ENCODE results near the gene PDXK.

Gene PDXK

GRCh38 chr21:43783098-43783700, 64.3 kb downstream of the PDXK start:
- DNase-seq: no peak

GRCh38 chr21:43785134-43785533, 66.2 kb downstream of the PDXK start:
- DNase-seq: no peak

- DNase-seq: no peak
These were observed 67.4 kb downstream of the PDXK start for GRCh38 chr21:43786300-43786806.

GRCh38 chr21:43786807-43787440, 68.0 kb downstream of the PDXK start:
- DNase-seq: no peak

GRCh38 chr21:43789276-43790009, 70.5 kb downstream of the PDXK start, which contains the start of gene RRP1:
Gene RRP1 (plus strand): TSS chr21:43789577. CDS start chr21:43789630, 53 bp downstream.
- DNase-seq: peak; percentile 59

GRCh38 chr21:43790010-43790524, 71.1 kb downstream of the PDXK start:
- no peak for DNase-seq

GRCh38 chr21:43792406-43792805, 73.5 kb downstream of the PDXK start:
- no peak for DNase-seq

- DNase-seq: no peak
These were observed 74.3 kb downstream of the PDXK start for GRCh38 chr21:43793243-43793642.

GRCh38 chr21:43794311-43794710, 75.4 kb downstream of the PDXK start:
- DNase-seq: no peak

GRCh38 chr21:43794857-43795256, 75.9 kb downstream of the PDXK start:
- no peak for DNase-seq

- DNase-seq: no peak
These were observed 78.5 kb downstream of the PDXK start for GRCh38 chr21:43797415-43797814.

- no peak for DNase-seq
These were observed 79.2 kb downstream of the PDXK start for GRCh38 chr21:43797925-43798715.

GRCh38 chr21:43799301-43799840, 80.4 kb downstream of the PDXK start:
- DNase-seq: no peak

- DNase-seq: no peak
These were observed 81.2 kb downstream of the PDXK start for GRCh38 chr21:43800124-43800523.

GRCh38 chr21:43800566-43800965, 81.6 kb downstream of the PDXK start:
- no peak for DNase-seq

- no peak for DNase-seq
These were observed 82.3 kb downstream of the PDXK start for GRCh38 chr21:43801006-43801783.

GRCh38 chr21:43802713-43803313, 83.9 kb downstream of the PDXK start:
- DNase-seq: no peak

- no peak for DNase-seq
These were observed 84.8 kb downstream of the PDXK start for GRCh38 chr21:43803558-43804300.

- no peak for DNase-seq
These were observed 86.4 kb downstream of the PDXK start for GRCh38 chr21:43805275-43805800.

- no peak for DNase-seq
These were observed 87.2 kb downstream of the PDXK start for GRCh38 chr21:43806017-43806710.
